ENCODE results near the gene PRODH2. TPM values are rescaled to one million over a fixed set of nuclear protein-coding genes. Genes with fewer than 3 reads are reported as not detected.

Gene PRODH2
- total RNA-seq, 4 donors from 2014 or later: not detected

DNA sequence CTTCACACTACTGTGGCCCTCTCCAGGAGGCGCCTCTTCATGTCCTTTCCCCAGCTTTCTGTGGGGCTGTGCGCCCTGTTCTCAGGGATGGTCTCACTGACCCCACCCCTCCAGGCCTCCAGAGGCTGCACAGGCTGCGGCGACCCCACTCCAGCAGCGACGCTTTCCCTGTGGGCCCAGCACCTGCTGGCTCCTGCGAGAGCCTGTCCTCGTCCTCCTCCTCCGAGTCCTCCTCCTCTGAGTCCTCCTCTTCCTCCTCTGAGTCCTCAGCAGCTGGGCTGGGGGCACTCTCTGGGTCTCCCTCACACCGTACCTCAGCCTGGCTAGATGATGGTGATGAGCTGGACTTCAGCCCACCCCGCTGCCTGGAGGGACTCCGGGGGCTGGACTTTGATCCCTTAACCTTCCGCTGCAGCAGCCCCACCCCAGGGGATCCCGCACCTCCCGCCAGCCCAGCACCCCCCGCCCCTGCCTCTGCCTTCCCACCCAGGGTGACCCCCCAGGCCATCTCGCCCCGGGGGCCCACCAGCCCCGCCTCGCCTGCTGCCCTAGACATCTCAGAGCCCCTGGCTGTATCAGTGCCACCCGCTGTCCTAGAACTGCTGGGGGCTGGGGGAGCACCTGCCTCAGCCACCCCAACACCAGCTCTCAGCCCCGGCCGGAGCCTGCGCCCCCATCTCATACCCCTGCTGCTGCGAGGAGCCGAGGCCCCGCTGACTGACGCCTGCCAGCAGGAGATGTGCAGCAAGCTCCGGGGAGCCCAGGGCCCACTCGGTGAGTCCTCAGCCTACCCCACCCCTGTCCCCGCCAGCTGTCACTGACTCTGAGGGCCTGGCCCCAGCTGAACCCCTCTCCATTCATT lies 26.1 kb downstream of the PRODH2 start:
- H3K4me1 ChIP-seq: no peaks in the 10 kb centered on the region
- DNase-seq (ENCODE audit: low spot score in 2 of 2): no peak
- H3K27ac ChIP-seq: no peak overlapping the region
- TF ChIP-seq POLR2AphosphoS5 (IDR thresholded peaks at IDR 0.05): no peak
- no peak for TF ChIP-seq POLR2A (IDR thresholded peaks at IDR 0.05)
- no peak for TF ChIP-seq EP300 (IDR thresholded peaks at IDR 0.05)
- TF ChIP-seq, protein P1, sequence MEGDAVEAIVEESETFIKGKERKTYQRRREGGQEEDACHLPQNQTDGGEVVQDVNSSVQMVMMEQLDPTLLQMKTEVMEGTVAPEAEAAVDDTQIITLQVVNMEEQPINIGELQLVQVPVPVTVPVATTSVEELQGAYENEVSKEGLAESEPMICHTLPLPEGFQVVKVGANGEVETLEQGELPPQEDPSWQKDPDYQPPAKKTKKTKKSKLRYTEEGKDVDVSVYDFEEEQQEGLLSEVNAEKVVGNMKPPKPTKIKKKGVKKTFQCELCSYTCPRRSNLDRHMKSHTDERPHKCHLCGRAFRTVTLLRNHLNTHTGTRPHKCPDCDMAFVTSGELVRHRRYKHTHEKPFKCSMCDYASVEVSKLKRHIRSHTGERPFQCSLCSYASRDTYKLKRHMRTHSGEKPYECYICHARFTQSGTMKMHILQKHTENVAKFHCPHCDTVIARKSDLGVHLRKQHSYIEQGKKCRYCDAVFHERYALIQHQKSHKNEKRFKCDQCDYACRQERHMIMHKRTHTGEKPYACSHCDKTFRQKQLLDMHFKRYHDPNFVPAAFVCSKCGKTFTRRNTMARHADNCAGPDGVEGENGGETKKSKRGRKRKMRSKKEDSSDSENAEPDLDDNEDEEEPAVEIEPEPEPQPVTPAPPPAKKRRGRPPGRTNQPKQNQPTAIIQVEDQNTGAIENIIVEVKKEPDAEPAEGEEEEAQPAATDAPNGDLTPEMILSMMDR (IDR thresholded peaks at IDR 0.05): no peak
- no peaks in the 10 kb centered on the region for H3K9me3 ChIP-seq
- H3K4me3 ChIP-seq: no peak overlapping the region
- no peaks in the 10 kb centered on the region for H3K27me3 ChIP-seq
- H3K36me3 ChIP-seq: peaks cover 35% of the 10 kb centered on the region
- WGBS: 88% methylated on average over 13 of the region's 31 CpGs

DNA sequence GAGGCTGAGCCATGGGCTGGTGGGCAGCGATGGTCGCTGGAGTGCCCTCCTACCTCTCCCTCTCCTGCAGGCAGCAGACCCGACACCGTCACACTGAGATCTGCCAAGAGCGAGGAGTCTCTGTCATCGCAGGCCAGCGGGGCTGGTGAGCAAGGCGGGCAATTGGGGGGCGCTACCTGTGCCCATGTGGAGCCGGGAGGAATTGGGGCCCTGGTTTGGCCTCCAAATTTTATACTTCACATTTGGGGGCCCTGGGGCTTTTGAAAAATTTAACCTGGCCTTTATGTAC lies 27.4 kb downstream of the PRODH2 start:
- Histone ChIP-seq H3K27ac (no peak overlapping the region), H3K36me3 (peaks cover 47% of the 10 kb centered on the region), H3K27me3 (no peaks in the 10 kb centered on the region), H3K4me3 (no peak overlapping the region), H3K9me3 (no peaks in the 10 kb centered on the region), H3K4me1 (no peaks in the 10 kb centered on the region)
- TF ChIP-seq POLR2AphosphoS5 (IDR thresholded peaks at IDR 0.05) (no peak), POLR2A (IDR thresholded peaks at IDR 0.05) (no peak), EP300 (IDR thresholded peaks at IDR 0.05) (no peak)
- TF ChIP-seq, protein P1 (IDR thresholded peaks at IDR 0.05): no peak
- 100% methylated on average over 3 of the region's 10 CpGs for WGBS
- no peak for DNase-seq (ENCODE audit: low spot score in 2 of 2)

DNA sequence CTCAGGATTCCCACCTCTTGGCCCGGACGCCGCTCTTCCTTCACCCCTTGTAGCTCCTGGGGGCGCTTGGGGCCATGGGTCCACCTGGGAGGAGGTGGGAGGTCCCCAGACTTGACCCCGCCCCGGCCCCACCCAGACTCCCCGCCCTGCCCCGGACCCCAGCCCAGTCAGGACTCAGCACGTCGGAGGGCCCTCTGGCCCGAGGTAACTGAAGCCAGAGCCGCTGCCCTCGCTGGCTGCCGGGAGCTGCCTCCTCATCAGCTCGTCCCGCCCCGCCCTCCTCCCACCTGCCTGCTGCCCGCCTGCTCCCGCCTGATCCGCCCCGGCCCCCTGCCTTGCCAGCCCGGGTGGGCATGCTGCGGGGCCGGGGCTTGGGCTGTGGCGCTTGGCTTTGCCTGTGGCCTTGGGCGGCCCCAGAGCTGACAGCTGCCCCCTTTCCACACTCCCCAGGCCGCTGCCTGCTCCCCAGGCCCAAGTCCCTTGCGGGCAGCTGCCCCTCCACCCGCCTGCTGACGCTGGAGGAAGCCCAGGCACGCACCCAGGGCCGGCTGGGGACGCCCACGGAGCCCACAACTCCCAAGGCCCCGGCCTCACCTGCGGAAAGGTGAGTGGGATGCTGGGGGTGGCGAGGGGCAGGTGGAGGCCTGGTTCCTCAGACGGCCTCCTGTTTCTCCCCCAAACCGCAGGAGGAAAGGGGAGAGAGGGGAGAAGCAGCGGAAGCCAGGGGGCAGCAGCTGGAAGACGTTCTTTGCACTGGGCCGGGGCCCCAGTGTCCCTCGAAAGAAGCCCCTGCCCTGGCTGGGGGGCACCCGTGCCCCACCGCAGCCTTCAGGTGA lies 27.9 kb downstream of the PRODH2 start:
- Histone ChIP-seq H3K36me3 (peaks cover 53% of the 10 kb centered on the region), H3K27me3 (no peaks in the 10 kb centered on the region), H3K27ac (no peak overlapping the region), H3K4me3 (no peak overlapping the region), H3K9me3 (no peaks in the 10 kb centered on the region), H3K4me1 (no peaks in the 10 kb centered on the region)
- WGBS: 80% methylated on average over 36 of the region's 45 CpGs
- DNase-seq (ENCODE audit: low spot score in 2 of 2): no peak
- TF ChIP-seq POLR2AphosphoS5 (IDR thresholded peaks at IDR 0.05): no peak
- TF ChIP-seq POLR2A (IDR thresholded peaks at IDR 0.05): no peak
- TF ChIP-seq, protein P1 (IDR thresholded peaks at IDR 0.05): no peak
- no peak for TF ChIP-seq EP300 (IDR thresholded peaks at IDR 0.05)

DNA sequence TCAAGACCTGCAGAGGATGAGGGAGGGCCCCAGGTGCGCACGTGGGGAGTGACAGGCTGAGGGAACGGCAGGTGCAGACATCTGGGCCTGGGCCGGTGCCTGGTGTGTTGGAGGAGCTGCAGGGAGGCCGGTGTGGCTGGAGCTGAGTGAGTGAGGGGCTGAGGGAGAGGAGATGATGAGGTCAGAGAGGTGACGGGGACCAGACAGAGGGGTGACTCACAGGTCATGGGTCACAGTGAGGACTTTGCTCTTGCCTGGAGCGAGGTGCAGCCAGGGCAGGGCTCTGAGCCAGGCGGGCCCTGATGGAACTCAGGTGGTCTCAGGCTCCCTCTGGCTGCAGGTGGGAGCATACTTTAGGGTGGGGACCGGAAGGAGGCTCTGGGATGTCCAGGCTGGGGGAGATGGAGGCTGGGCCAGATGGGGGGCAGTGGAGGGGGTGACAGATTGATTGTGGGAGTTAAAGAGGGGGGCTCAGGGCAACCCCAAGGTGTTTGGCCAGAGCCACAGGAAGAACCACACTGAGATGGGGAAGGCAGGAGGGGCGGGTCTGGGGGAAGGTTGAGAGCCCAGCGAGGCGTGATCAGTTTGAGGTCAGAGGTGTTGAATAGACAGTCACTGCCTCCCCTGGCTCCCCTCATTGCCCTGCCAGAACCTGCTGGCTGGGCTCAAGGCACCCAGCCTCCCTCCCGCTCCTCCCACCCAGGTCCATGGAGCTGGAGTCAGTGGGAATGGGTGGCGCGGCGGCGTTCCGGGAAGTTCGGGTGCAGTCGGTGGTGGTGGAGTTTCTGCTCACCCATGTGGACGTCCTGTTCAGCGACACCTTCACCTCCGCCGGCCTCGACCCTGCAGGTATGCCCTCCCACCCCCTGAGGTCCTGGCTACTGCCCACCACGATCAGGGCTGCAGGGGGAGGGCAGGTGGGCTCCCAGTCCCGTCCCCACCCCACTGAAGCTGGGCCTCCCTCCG lies 28.9 kb downstream of the PRODH2 start:
- Histone ChIP-seq H3K4me3 (no peak overlapping the region), H3K9me3 (no peaks in the 10 kb centered on the region), H3K4me1 (no peaks in the 10 kb centered on the region), H3K36me3 (peaks cover 56% of the 10 kb centered on the region), H3K27me3 (no peaks in the 10 kb centered on the region), H3K27ac (no peak overlapping the region)
- TF ChIP-seq, protein P1 (IDR thresholded peaks at IDR 0.05): no peak
- no peak for TF ChIP-seq POLR2A (IDR thresholded peaks at IDR 0.05)
- TF ChIP-seq POLR2AphosphoS5 (IDR thresholded peaks at IDR 0.05): no peak
- TF ChIP-seq EP300 (IDR thresholded peaks at IDR 0.05): no peak
- 85% methylated on average over 27 of the region's 28 CpGs for whole genome bisulfite sequencing
- DNase-seq (ENCODE audit: low spot score in 2 of 2): no peak

Data from suprapubic skin (tissue), 4 donors.